Measurements from ENCODE around the gene LGR5. TPM values are rescaled to one million over a fixed set of nuclear protein-coding genes. Genes with fewer than 3 reads are reported as not detected.

LGR5 gene
- total RNA-seq, 1 experiment from 2014 or later = not detected

DNA sequence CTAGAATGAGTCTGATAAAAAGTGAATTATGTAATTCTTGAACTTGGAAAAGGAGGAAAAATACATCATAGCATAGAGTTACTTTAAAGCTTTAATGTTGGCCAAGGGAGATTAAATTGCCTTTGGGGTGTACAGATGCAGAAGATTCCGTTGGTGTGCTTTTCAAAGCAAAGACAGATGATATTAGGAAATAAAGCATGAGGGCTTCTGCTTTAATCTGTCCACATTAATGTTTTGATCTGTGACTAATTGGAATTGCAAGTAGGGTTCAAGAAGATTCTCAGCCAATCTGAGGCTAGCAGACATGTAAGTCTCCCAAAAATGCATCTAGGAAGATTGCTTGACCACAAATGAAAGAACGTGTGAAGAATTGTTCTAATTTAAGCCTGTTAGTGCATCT, 35.2 kb downstream of the LGR5 start (continued):
- no peak for TF ChIP-seq TCF7L2 (IDR thresholded peaks at IDR 0.05; ENCODE audit: borderline replicate concordance, extremely low read depth, insufficient read depth, insufficient read length)
- TF ChIP-seq EGR1 (IDR thresholded peaks at IDR 0.05; ENCODE audit: low read depth) = no peak
- no peak for TF ChIP-seq FOSL1 (IDR thresholded peaks at IDR 0.05; ENCODE audit: low read depth)
- TF ChIP-seq SRF (IDR thresholded peaks at IDR 0.05; ENCODE audit: low read depth) = no peak
- no peak for TF ChIP-seq ELF1 (IDR thresholded peaks at IDR 0.05; ENCODE audit: borderline replicate concordance, low read depth)
- no peak for TF ChIP-seq YY1 (IDR thresholded peaks at IDR 0.05; ENCODE audit: extremely low read depth, insufficient replicate concordance, low read depth, low read length)
- TF ChIP-seq EZH2 (IDR thresholded peaks at IDR 0.05) = no peak

DNA sequence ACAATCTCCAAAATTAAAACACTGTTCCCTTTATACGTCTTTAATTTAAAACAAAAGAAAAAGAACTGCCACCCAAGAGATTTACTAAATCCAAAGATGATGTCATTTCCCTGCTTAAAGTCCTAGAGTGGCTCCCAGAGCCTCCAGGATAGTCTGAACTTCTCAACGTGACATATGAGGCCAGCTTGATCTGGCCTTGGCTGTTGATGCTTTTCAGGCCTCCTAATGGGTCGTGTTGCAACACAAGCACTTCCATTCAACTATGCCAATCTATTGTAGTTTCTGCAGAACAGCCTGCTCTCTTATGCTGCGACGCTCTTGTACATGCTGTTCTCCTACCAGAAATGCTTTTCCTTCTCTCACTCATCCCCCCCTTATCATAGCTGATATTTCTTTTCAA, 35.7 kb downstream of the LGR5 start:
- Histone ChIP-seq H3K27me3 (ENCODE audit: insufficient read depth, low read length) (no peaks in the 10 kb centered on the region), H3K9me3 (ENCODE audit: control insufficient read depth in 1 of 2, insufficient read depth in 1 of 2, low read depth in 1 of 2, low read length in 2 of 2) (no peaks in the 10 kb centered on the region), H3K27ac (ENCODE audit: low read depth, low read length) (no peak overlapping the region), H2AFZ (ENCODE audit: low read depth, low read length, poor library complexity, severe bottlenecking) (no peak overlapping the region), H3K9me2 (ENCODE audit: insufficient read depth) (no peaks in the 10 kb centered on the region), H3K4me1 (ENCODE audit: control insufficient read depth in 1 of 2, insufficient read depth in 2 of 2, low read length in 2 of 2) (no peaks in the 10 kb centered on the region), H3K4me3 (replicated peaks in 1 of 2; ENCODE audit: low read depth in 1 of 2, low read length in 2 of 2) (no peak overlapping the region), H3K4me2 (ENCODE audit: low read length) (no peak overlapping the region), H3K36me3 (ENCODE audit: control insufficient read depth in 1 of 2, insufficient read depth in 2 of 2, low read length in 2 of 2) (no peaks in the 10 kb centered on the region), H4K20me1 (ENCODE audit: insufficient read depth) (no peaks in the 10 kb centered on the region), H3K79me2 (ENCODE audit: insufficient read depth, low read length) (no peaks in the 10 kb centered on the region), H3K9ac (ENCODE audit: low read length) (no peak overlapping the region)
- DNase-seq (ENCODE audit: low read depth, low spot score) = no peak
- BruUV-seq (replicated peaks) = no TSS peak
- RAD21 ChIA-PET (ENCODE audit: low non-redundant PET in 1 of 2, low total read pairs in 2 of 2, uncharacterized antibody in 2 of 2, unreplicated experiment in 2 of 2) = no interaction called here
- no peak for ATAC-seq
- intact Hi-C loops (cut with micrococcal nuclease) = no loop called here
- CTCF ChIA-PET = interaction anchor here (1.3 kb wide), 1 partner anchor 9 kb away, joined by 3 read pairs; no protein-coding TSS in a partner anchor
- POLR2A ChIA-PET = no interaction called here
- TF ChIP-seq SIN3A (IDR thresholded peaks at IDR 0.05; ENCODE audit: low read depth) = no peak
- TF ChIP-seq EZH2phosphoT487 (IDR thresholded peaks at IDR 0.05; ENCODE audit: borderline replicate concordance) = no peak
- TF ChIP-seq YY1 (IDR thresholded peaks at IDR 0.05; ENCODE audit: extremely low read depth, insufficient replicate concordance, low read depth, low read length) = no peak
- no peak for TF ChIP-seq JUND (IDR thresholded peaks at IDR 0.05)

DNA sequence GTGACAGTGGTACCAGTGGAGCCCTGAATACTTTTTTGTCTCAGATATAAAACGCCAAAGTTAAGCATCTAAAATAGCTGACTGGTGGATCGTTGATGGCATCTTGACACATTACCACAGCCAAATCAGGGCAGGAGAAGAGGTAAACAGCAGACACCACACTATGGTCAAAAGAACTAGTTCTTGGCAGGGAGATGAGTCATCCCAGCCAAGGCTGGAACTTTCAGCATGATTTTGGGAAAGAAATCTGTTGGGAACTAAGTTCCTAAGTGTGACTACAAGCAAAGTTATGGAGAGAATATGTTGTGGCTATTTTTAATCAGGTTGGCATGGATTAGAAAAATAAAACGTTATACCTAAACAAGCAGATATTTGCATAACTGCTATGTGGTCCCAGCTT, 36.9 kb downstream of the LGR5 start:
- intact Hi-C loops (cut with micrococcal nuclease) = no loop called here
- RAD21 ChIA-PET (ENCODE audit: low non-redundant PET in 1 of 2, low total read pairs in 2 of 2, uncharacterized antibody in 2 of 2, unreplicated experiment in 2 of 2) = no interaction called here
- H3K9me3 ChIP-seq (ENCODE audit: control insufficient read depth in 1 of 2, insufficient read depth in 1 of 2, low read depth in 1 of 2, low read length in 2 of 2) = no peaks in the 10 kb centered on the region
- no peak overlapping the region for H3K4me2 ChIP-seq (ENCODE audit: low read length)
- no peak overlapping the region for H3K9ac ChIP-seq (ENCODE audit: low read length)
- H3K27ac ChIP-seq (ENCODE audit: low read depth, low read length) = no peak overlapping the region
- ATAC-seq = no peak
- no peak overlapping the region for H2AFZ ChIP-seq (ENCODE audit: low read depth, low read length, poor library complexity, severe bottlenecking)
- H3K27me3 ChIP-seq (ENCODE audit: insufficient read depth, low read length) = no peaks in the 10 kb centered on the region
- DNase-seq (ENCODE audit: low read depth, low spot score) = no peak
- no peaks in the 10 kb centered on the region for H3K4me1 ChIP-seq (ENCODE audit: control insufficient read depth in 1 of 2, insufficient read depth in 2 of 2, low read length in 2 of 2)
- POLR2A ChIA-PET = no interaction called here
- CTCF ChIA-PET = no interaction called here
- H3K36me3 ChIP-seq (ENCODE audit: control insufficient read depth in 1 of 2, insufficient read depth in 2 of 2, low read length in 2 of 2) = no peaks in the 10 kb centered on the region
- BruUV-seq (replicated peaks) = no TSS peak
- H3K9me2 ChIP-seq (ENCODE audit: insufficient read depth) = no peaks in the 10 kb centered on the region
- no peaks in the 10 kb centered on the region for H4K20me1 ChIP-seq (ENCODE audit: insufficient read depth)
- no peak overlapping the region for H3K4me3 ChIP-seq (replicated peaks in 1 of 2; ENCODE audit: low read depth in 1 of 2, low read length in 2 of 2)
- no peaks in the 10 kb centered on the region for H3K79me2 ChIP-seq (ENCODE audit: insufficient read depth, low read length)
- no peak for TF ChIP-seq ZFX (IDR thresholded peaks at IDR 0.05)
- TF ChIP-seq SRF (IDR thresholded peaks at IDR 0.05; ENCODE audit: low read depth) = no peak
- TF ChIP-seq ZNF274 (IDR thresholded peaks at IDR 0.05; ENCODE audit: low read depth, low read length) = no peak
- TF ChIP-seq SP1 (IDR thresholded peaks at IDR 0.05; ENCODE audit: low read depth) = no peak
- TF ChIP-seq, protein P1, sequence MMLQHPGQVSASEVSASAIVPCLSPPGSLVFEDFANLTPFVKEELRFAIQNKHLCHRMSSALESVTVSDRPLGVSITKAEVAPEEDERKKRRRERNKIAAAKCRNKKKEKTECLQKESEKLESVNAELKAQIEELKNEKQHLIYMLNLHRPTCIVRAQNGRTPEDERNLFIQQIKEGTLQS (IDR thresholded peaks at IDR 0.05) = no peak
- no peak for TF ChIP-seq TCF7L2 (IDR thresholded peaks at IDR 0.05; ENCODE audit: borderline replicate concordance, extremely low read depth, insufficient read depth, insufficient read length)
- TF ChIP-seq EZH2 (IDR thresholded peaks at IDR 0.05) = no peak
- no peak for TF ChIP-seq CBX3 (IDR thresholded peaks at IDR 0.05; ENCODE audit: low read depth)
- no peak for TF ChIP-seq JUND (IDR thresholded peaks at IDR 0.05)
- TF ChIP-seq, protein P2, sequence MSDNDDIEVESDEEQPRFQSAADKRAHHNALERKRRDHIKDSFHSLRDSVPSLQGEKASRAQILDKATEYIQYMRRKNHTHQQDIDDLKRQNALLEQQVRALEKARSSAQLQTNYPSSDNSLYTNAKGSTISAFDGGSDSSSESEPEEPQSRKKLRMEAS (IDR thresholded peaks at IDR 0.05) = no peak
- no peak for TF ChIP-seq YY1 (IDR thresholded peaks at IDR 0.05; ENCODE audit: extremely low read depth, insufficient replicate concordance, low read depth, low read length)
- no peak for TF ChIP-seq RAD21 (IDR thresholded peaks at IDR 0.05; ENCODE audit: low read depth)
- no peak for TF ChIP-seq ELF1 (IDR thresholded peaks at IDR 0.05; ENCODE audit: borderline replicate concordance, low read depth)
